Colonic mucosa (tissue), 4 donors: Measurements from ENCODE around the gene PRMT5. TPM values are rescaled to one million over a fixed set of nuclear protein-coding genes. Genes with fewer than 3 reads are reported as not detected.

Experiments used
- DNase-seq: peaks from one replicate; pipeline ENCODE4 v3.0.0-alpha.2; 2020
- H3K27ac ChIP-seq: fragments of 200-600 bp; one replicate; pipeline ENCODE4 v1.8.0; 2021
- H3K27me3 ChIP-seq: fragments of 200-600 bp; one replicate; pipeline ENCODE4 v1.8.0; 2021
- H3K36me3 ChIP-seq: fragments of 200-600 bp; one replicate; pipeline ENCODE4 v1.8.0; 2021
- H3K4me1 ChIP-seq: fragments of 200-600 bp; one replicate; pipeline ENCODE4 v1.8.0; 2021; ENCODE audit warnings: mild to moderate bottlenecking
- H3K4me3 ChIP-seq: fragments of 200-600 bp; one replicate; pipeline ENCODE4 v1.8.0; 2021
- H3K9ac ChIP-seq, 2 donors: one replicate each; pipeline ENCODE4 v1.7.0; 2013; ENCODE audit warnings: control low read depth in 2 of 2, low read depth in 2 of 2, low read length in 2 of 2
- H3K9me3 ChIP-seq: fragments of 200-600 bp; one replicate; pipeline ENCODE4 v1.8.0; 2021
- intact Hi-C: fragments of 100-400 bp; cut with DNase I; formaldehyde crosslinking; loops from one replicate; pipeline ENCODE4 v1.14.1; 2022
- total RNA-seq, 2 donors: library from RNA; stranded (reverse); fragmentation: NEBNext Ultra II Directional in 1 of 2; extraction: Animal tissue kit (Norgen Biotek cat#: 25700) in 1 of 2; gene quantifications; one replicate each; pipeline ENCODE4 v1.2.1, GENCODE V29; 2021
- TF ChIP-seq, protein P1 (sequence below): fragments of 200-600 bp; IDR thresholded peaks from one replicate; pipeline ENCODE4 v1.8.0; 2022; ENCODE audit warnings: antibody characterized with exemption, mild to moderate bottlenecking
- donor health status: healthy.
- donor health status: DM: no; HTN: no; CAD: no.
- donor health status: DM: no; HTN: no; CAD: no.

PRMT5 gene
- total RNA-seq, 2 donors from 2014 or later = 39.3 to 86.4 TPM

DNA sequence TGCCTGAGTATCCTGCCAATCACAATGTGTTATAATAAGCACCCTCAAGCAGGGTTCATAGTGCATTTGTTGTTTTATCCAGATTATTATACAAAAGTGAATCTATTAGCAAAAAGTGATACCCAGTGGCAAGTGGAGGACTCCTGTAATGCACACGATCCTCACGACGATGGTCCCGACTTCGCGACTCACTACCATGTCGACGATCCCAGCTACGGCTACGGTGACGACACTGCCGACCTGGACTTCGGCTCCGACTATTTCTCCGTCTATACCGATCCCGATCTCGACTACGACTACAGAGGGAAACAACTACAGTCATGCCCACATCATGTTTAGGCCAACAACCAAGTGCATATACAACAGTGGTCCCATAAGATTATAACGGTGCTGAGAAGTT, 23.1 kb downstream of the PRMT5 start:
- Histone ChIP-seq H3K4me1 (no peaks in the 10 kb centered on the region), H3K27ac (no peak overlapping the region), H3K36me3 (peaks cover 42% of the 10 kb centered on the region), H3K9me3 (no peaks in the 10 kb centered on the region), H3K4me3 (no peak overlapping the region), H3K9ac (no peak overlapping the region), H3K27me3 (no peaks in the 10 kb centered on the region)
- intact Hi-C loops = no loop called here
- TF ChIP-seq, protein P1, sequence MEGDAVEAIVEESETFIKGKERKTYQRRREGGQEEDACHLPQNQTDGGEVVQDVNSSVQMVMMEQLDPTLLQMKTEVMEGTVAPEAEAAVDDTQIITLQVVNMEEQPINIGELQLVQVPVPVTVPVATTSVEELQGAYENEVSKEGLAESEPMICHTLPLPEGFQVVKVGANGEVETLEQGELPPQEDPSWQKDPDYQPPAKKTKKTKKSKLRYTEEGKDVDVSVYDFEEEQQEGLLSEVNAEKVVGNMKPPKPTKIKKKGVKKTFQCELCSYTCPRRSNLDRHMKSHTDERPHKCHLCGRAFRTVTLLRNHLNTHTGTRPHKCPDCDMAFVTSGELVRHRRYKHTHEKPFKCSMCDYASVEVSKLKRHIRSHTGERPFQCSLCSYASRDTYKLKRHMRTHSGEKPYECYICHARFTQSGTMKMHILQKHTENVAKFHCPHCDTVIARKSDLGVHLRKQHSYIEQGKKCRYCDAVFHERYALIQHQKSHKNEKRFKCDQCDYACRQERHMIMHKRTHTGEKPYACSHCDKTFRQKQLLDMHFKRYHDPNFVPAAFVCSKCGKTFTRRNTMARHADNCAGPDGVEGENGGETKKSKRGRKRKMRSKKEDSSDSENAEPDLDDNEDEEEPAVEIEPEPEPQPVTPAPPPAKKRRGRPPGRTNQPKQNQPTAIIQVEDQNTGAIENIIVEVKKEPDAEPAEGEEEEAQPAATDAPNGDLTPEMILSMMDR = no peak
- no peak for DNase-seq

DNA sequence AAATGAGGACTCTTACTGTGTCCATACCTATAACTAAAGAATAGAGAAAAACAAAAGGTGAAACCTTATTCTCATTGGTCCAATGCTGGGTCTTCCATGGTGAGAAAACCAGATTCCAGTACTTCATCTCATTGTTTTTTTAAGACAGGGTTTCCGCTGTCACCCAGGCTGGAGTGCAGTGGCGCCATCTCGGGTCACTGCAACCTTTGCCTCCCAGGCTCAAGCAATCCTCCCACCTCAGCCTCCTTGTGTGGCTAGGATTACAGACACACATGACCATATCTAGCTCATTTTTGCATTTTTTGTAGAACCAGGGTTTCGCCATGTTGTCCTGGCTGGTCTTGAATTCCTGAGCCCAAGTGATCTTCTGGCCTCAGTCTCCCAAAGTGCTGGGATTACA, 23.5 kb downstream of the PRMT5 start:
- Histone ChIP-seq H3K4me3 (no peak overlapping the region), H3K27ac (no peak overlapping the region), H3K4me1 (no peaks in the 10 kb centered on the region), H3K9me3 (no peaks in the 10 kb centered on the region), H3K36me3 (peaks cover 39% of the 10 kb centered on the region), H3K27me3 (no peaks in the 10 kb centered on the region), H3K9ac (no peak overlapping the region)
- TF ChIP-seq, protein P1 = no peak
- intact Hi-C loops = no loop called here
- no peak for DNase-seq

DNA sequence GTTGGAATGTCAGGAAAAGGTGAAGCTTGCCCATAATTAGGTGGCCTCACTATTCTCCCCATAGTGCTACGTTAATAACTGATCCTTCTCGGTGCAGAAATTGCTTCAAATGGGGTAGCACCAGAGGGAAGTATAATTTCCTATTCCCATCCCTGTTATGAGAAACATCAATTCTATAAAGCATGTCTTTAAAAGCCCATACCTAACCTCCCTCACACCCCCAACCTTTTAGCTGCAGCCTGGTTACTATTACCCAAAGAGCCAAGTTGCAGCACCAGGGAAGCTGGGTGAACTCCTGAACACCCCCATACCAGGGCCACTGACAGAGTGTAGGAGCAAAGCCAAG, 25.5 kb downstream of the PRMT5 start:
- TF ChIP-seq, protein P1 = no peak
- no peak overlapping the region for H3K9ac ChIP-seq

DNA sequence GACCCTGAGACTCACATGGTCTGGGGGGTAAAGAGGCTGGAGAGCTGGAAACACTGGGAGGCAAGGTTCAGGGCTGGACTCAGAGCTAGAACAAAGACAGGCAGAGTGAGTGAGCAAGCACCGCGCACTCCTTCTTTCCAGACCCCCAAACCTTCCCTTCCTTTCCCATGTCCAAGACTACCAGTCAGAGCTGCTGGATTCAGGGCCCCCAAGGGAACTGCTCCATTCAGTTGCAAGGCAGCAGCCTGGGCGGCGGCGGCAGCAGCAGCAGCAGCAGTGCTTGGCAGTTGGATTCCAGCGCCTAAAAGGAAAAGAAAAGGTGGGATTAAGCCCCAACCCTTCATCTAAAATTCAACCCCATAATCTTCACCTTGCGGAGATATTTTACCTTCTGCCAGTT, 27.4 kb downstream of the PRMT5 start:
- TF ChIP-seq, protein P1 = no peak
- H3K9ac ChIP-seq = no peak overlapping the region
- no peaks in the 10 kb centered on the region for H3K27me3 ChIP-seq
- no peaks in the 10 kb centered on the region for H3K9me3 ChIP-seq
- no peak for DNase-seq
- intact Hi-C loops = no loop called here
- no peaks in the 10 kb centered on the region for H3K4me1 ChIP-seq
- H3K36me3 ChIP-seq = peaks cover 33% of the 10 kb centered on the region
- H3K4me3 ChIP-seq = no peak overlapping the region
- no peak overlapping the region for H3K27ac ChIP-seq

More for the DNA sequence above, 25.5 kb downstream of the PRMT5 start:
- no peak for DNase-seq
- Histone ChIP-seq H3K4me3 (no peak overlapping the region), H3K36me3 (peaks cover 37% of the 10 kb centered on the region), H3K9me3 (no peaks in the 10 kb centered on the region), H3K27me3 (no peaks in the 10 kb centered on the region), H3K4me1 (no peaks in the 10 kb centered on the region), H3K27ac (no peak overlapping the region)
- intact Hi-C loops = no loop called here

DNA sequence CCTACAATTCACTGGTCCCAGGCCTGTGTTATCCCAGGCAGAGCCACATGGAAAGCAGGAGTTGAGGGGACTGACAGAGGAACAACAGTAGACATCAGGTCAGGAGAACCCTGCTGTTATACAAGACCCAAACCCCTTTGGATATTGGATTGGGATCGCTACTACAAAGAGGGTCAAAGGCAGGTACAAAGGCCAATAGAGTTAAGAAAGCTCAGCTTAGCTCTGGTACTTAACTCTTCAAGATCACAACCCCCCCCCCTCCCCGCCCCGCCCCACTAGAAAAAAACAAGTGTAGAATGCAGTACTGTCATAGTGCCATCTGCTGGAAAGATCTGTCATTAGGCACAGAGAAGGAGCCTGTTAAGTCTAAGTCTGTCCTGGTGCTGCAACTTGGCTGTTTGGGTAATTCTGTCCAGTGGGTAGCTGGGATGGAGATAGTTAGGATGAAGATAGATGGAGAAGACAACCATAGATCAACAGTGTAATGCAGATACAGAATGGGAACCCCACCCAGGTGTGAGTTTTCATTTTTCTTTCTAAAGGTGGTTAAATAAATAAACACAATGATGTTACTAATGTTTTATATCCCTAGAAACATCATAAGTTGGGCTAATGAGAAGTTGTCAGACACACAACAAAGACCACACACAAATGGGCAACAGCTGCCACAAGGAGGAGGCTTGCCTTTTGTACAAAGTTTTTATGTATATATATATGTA, 28.9 kb downstream of the PRMT5 start:
- no peak overlapping the region for H3K9ac ChIP-seq
- H3K27ac ChIP-seq = peak overlapping the region; percentile 14
- TF ChIP-seq, protein P1 = peak; percentile 39
- DNase-seq = peak; percentile 55
- H3K36me3 ChIP-seq = peaks cover 24% of the 10 kb centered on the region
- H3K4me1 ChIP-seq = no peaks in the 10 kb centered on the region
- H3K4me3 ChIP-seq = no peak overlapping the region
- no peaks in the 10 kb centered on the region for H3K9me3 ChIP-seq
- intact Hi-C loops = no loop called here
- H3K27me3 ChIP-seq = no peaks in the 10 kb centered on the region
